Measurements from ENCODE around the gene WWOX. TPM values are rescaled to one million over a fixed set of nuclear protein-coding genes. Genes with fewer than 3 reads are reported as not detected.

The WWOX gene
- total RNA-seq, 1 experiment from 2014 or later, result 15.6 TPM

GRCh38 chr16:78487471-78487870 is 388.0 kb downstream of the WWOX start:
- no CpG with 5 or more reads among the region's 3 CpGs for WGBS (ENCODE audit: extremely low coverage, insufficient read length, low lambda C conversion rate)

More at GRCh38 chr16:78487471-78487870, 388.0 kb downstream of the WWOX start:
- H3K27me3 ChIP-seq (ENCODE audit: insufficient read depth, low read length), result no peaks in the 10 kb centered on the region
- H3K56ac ChIP-seq (ENCODE audit: insufficient read length, low read depth, low read length), result no peak overlapping the region
- H4K5ac ChIP-seq (ENCODE audit: insufficient read length, low read depth, low read length), result no peak overlapping the region
- Mint-ChIP-seq H3K4me1 (no peaks in the 10 kb centered on the region), H3K4me3 (no peak overlapping the region), H3K27ac (no peak overlapping the region), H3K36me3 (ENCODE audit: insufficient read depth in 1 of 3, low read depth in 3 of 3) (peaks cover 0 to 3% (median 0%) of the 10 kb centered on the region in 3 experiments; a peak in 2 of 7 replicates), H3K9me3 (no peaks in the 10 kb centered on the region; a peak in 1 of 5 replicates), H3K27me3 (ENCODE audit: low read depth) (no peaks in the 10 kb centered on the region)
- H4K8ac ChIP-seq (replicated peaks; ENCODE audit: insufficient read length, low read depth, low read length), result no peak overlapping the region
- no peak overlapping the region for H3K27ac ChIP-seq (ENCODE audit: insufficient read length, low read depth, low read length)
- no peak overlapping the region for H2AFZ ChIP-seq (ENCODE audit: low read length)
- no peak overlapping the region for H2BK20ac ChIP-seq (ENCODE audit: low read depth, low read length, poor library complexity, severe bottlenecking)
- H2AK5ac ChIP-seq (ENCODE audit: insufficient read length, low read length), result no peak overlapping the region
- H3K4me1 ChIP-seq (ENCODE audit: insufficient read depth, low read length), result no peaks in the 10 kb centered on the region
- no peak overlapping the region for H2BK12ac ChIP-seq (ENCODE audit: insufficient read length, low read depth, low read length)
- no peak overlapping the region for H3K4ac ChIP-seq (ENCODE audit: low read depth, low read length)
- no peak overlapping the region for H2BK5ac ChIP-seq (ENCODE audit: insufficient read length, low read length)
- no peak overlapping the region for H3K23ac ChIP-seq (ENCODE audit: insufficient read length, low read depth, low read length)
- H3K18ac ChIP-seq (ENCODE audit: insufficient read length, low read depth, low read length), result no peak overlapping the region
- H3K9ac ChIP-seq (ENCODE audit: extremely low read depth, insufficient read length, low read length), result no peak overlapping the region
- H3K4me2 ChIP-seq (ENCODE audit: insufficient read depth, insufficient read length, low read length), result no peak overlapping the region
- DNase-seq, result no peak
- H3K79me2 ChIP-seq (ENCODE audit: insufficient read depth, low read length), result no peaks in the 10 kb centered on the region
- no peak overlapping the region for H3K14ac ChIP-seq (ENCODE audit: insufficient read depth, low read length)
- no peaks in the 10 kb centered on the region for H3K79me1 ChIP-seq (ENCODE audit: insufficient read depth, low read depth, low read length, poor library complexity, severe bottlenecking)
- H2BK120ac ChIP-seq (ENCODE audit: low read depth, low read length, poor library complexity, severe bottlenecking), result no peak overlapping the region
- H3T11ph ChIP-seq (ENCODE audit: low read length), result no peak overlapping the region
- TF ChIP-seq CTCF (conservative IDR thresholded peaks at IDR 0.05), result no peak
- H3K9me3 ChIP-seq (ENCODE audit: control insufficient read depth, low read depth, low read length), result no peaks in the 10 kb centered on the region
- H2BK15ac ChIP-seq (ENCODE audit: low read depth, low read length), result no peak overlapping the region
- H4K20me1 ChIP-seq (ENCODE audit: control insufficient read depth, insufficient read depth, insufficient read length), result no peaks in the 10 kb centered on the region
- no peak overlapping the region for H4K91ac ChIP-seq (ENCODE audit: insufficient read length, low read depth, low read length)
- no peaks in the 10 kb centered on the region for H3K23me2 ChIP-seq (ENCODE audit: insufficient read length, low read depth, low read length, poor library complexity, severe bottlenecking)
